Activated T-helper 1 cell treated with Interleukin-2 at 50 U/mL for 16 hours (primary cell): Measurements from ENCODE around the gene DVL1.
"Not testable (repeated sequence)": the region's sequence is repeated elsewhere in the genome, so short reads cannot be mapped to it uniquely, and the experiment has no call there.

ENCODE experiments used
- DNase-seq: peaks from one replicate; pipeline ENCODE4 v3.0.0-alpha.2; 2020; ENCODE audit warnings: low read depth

DVL1 gene

GRCh38 chr1:1349256-1350012 lies at the start of gene DVL1:
Gene DVL1 (minus strand): TSS chr1:1349418. CDS start chr1:1349065, 353 bp downstream.
- peak; percentile 63 for DNase-seq

GRCh38 chr1:1398677-1399186 lies 49.5 kb upstream of the DVL1 start:
- DNase-seq = no peak

GRCh38 chr1:1397839-1398523 lies 48.8 kb upstream of the DVL1 start:
- DNase-seq = no peak

GRCh38 chr1:1395166-1395565 lies 45.9 kb upstream of the DVL1 start:
- no peak for DNase-seq

GRCh38 chr1:1394116-1394515 lies 44.9 kb upstream of the DVL1 start:
- no peak for DNase-seq

- no peak for DNase-seq
These were observed 44.2 kb upstream of the DVL1 start for GRCh38 chr1:1393428-1393827.

GRCh38 chr1:1393014-1393413 lies 43.8 kb upstream of the DVL1 start:
- DNase-seq = no peak

GRCh38 chr1:1391225-1391624 lies 42.0 kb upstream of the DVL1 start:
- no peak for DNase-seq

GRCh38 chr1:1390675-1391074 lies 41.5 kb upstream of the DVL1 start:
- no peak for DNase-seq

- no peak for DNase-seq
These were observed 38.9 kb upstream of the DVL1 start for GRCh38 chr1:1388078-1388472.

GRCh38 chr1:1387098-1388077 lies 38.2 kb upstream of the DVL1 start:
- DNase-seq = no peak

- DNase-seq = no peak
These were observed 36.7 kb upstream of the DVL1 start for GRCh38 chr1:1385931-1386330.

- not testable (repeated sequence) for DNase-seq
These were observed 36.1 kb upstream of the DVL1 start for GRCh38 chr1:1385339-1385738.

- DNase-seq = no peak
These were observed 32.1 kb upstream of the DVL1 start for GRCh38 chr1:1381294-1381693.

- no peak for DNase-seq
These were observed 31.6 kb upstream of the DVL1 start for GRCh38 chr1:1380860-1381259.

GRCh38 chr1:1377540-1378205 lies 28.5 kb upstream of the DVL1 start:
- DNase-seq = no peak

GRCh38 chr1:1376551-1377226 lies 27.5 kb upstream of the DVL1 start:
- DNase-seq = no peak

GRCh38 chr1:1374929-1375662 lies 25.9 kb upstream of the DVL1 start, which contains the start of gene AURKAIP1:
Gene AURKAIP1 (minus strand): TSS chr1:1375207. CDS start chr1:1374756, 451 bp downstream.
- DNase-seq = peak; percentile 92

- no peak for DNase-seq
These were observed 25.3 kb upstream of the DVL1 start for GRCh38 chr1:1374589-1374928.

- DNase-seq = no peak
These were observed 24.8 kb upstream of the DVL1 start for GRCh38 chr1:1373815-1374588.
